Breast epithelium (tissue), 4 donors: Measurements from ENCODE around the gene EIF4G3. TPM values are rescaled to one million over a fixed set of nuclear protein-coding genes. Genes with fewer than 3 reads are reported as not detected.

Experiments
- DNase-seq, 2 donors: peaks; one replicate each; pipeline ENCODE4 v3.0.0-alpha.2; 2019; ENCODE audit warnings: low spot score in 2 of 2
- H3K27ac ChIP-seq, 2 donors: fragments of 200-600 bp; sonication (generic) in 1 of 2; one replicate each; pipeline ENCODE4 v1.5.1; 2016 to 2019; ENCODE audit warnings: mild to moderate bottlenecking in 1 of 2
- H3K27me3 ChIP-seq, 2 donors: fragments of 200-600 bp; sonication (generic) in 1 of 2; one replicate each; pipeline versions ENCODE4 v1.5.1 to v1.6.0; 2017 to 2019; ENCODE audit warnings: control low read depth in 1 of 2, mild to moderate bottlenecking in 1 of 2
- H3K36me3 ChIP-seq: fragments of 200-600 bp; one replicate; pipeline ENCODE4 v1.5.1; 2019
- H3K4me1 ChIP-seq, 2 donors: fragments of 200-600 bp; sonication (generic); one replicate each; pipeline ENCODE4 v1.5.1; 2016 to 2019; ENCODE audit warnings: control low read depth in 1 of 2
- H3K4me3 ChIP-seq, 3 donors: fragments of 200-600 bp; sonication (generic); 1 replicate in 2 of 3; 2 replicates in 1 of 3; pipeline ENCODE4 v1.5.1; 2016 to 2019; ENCODE audit warnings: mild to moderate bottlenecking in 3 of 3, moderate library complexity in 2 of 3
- H3K9me3 ChIP-seq, 2 donors: fragments of 200-600 bp; sonication (generic) in 1 of 2; one replicate each; pipeline ENCODE4 v1.5.1; 2016 to 2019; ENCODE audit warnings: control low read depth in 1 of 2
- POLR2A ChIP-seq: fragments of 450-650 bp; IDR thresholded peaks from one replicate; pipeline ENCODE4 v1.6.1; 2016; ENCODE audit warnings: antibody characterized with exemption, mild to moderate bottlenecking, moderate library complexity
- POLR2AphosphoS5 ChIP-seq, 3 donors: sonication (generic); formaldehyde crosslinking; IDR thresholded peaks; one replicate each; pipeline ENCODE4 v1.6.1; 2017; ENCODE audit warnings: antibody characterized with exemption in 3 of 3
- intact Hi-C: fragments of 100-400 bp; cut with DNase I; formaldehyde crosslinking; loops from one replicate; pipeline ENCODE4 v1.15.1; 2023; ENCODE audit warnings: low total_unique reads
- total RNA-seq, 3 donors: library from RNA; depleted of rRNA; stranded (reverse); fragments of >200 nt; gene quantifications; one replicate each; pipeline ENCODE4 v1.1.0, GENCODE V29; 2016
- TF ChIP-seq, protein P1 (sequence below), 3 donors: fragments of 450-650 bp; IDR thresholded peaks; one replicate each; pipeline ENCODE4 v1.5.1; 2016 to 2017; ENCODE audit warnings: antibody characterized with exemption in 3 of 3, mild to moderate bottlenecking in 3 of 3, moderate library complexity in 3 of 3

Gene EIF4G3
- total RNA-seq, 3 donors from 2014 or later = 37.8 to 52.4 (median 50.8) TPM

GRCh38 chr1:20760322-20760721 is 416.4 kb downstream of the EIF4G3 start:
- intact Hi-C loops = no loop called here
- Histone ChIP-seq H3K4me3 (no peak overlapping the region), H3K27me3 (no peaks in the 10 kb centered on the region), H3K9me3 (no peaks in the 10 kb centered on the region), H3K36me3 (peaks cover 23% of the 10 kb centered on the region), H3K27ac (no peak overlapping the region), H3K4me1 (no peaks in the 10 kb centered on the region)
- DNase-seq = no peak
- TF ChIP-seq POLR2AphosphoS5 (IDR thresholded peaks at IDR 0.05) (no peak), POLR2A (no peak)
- TF ChIP-seq, protein P1, sequence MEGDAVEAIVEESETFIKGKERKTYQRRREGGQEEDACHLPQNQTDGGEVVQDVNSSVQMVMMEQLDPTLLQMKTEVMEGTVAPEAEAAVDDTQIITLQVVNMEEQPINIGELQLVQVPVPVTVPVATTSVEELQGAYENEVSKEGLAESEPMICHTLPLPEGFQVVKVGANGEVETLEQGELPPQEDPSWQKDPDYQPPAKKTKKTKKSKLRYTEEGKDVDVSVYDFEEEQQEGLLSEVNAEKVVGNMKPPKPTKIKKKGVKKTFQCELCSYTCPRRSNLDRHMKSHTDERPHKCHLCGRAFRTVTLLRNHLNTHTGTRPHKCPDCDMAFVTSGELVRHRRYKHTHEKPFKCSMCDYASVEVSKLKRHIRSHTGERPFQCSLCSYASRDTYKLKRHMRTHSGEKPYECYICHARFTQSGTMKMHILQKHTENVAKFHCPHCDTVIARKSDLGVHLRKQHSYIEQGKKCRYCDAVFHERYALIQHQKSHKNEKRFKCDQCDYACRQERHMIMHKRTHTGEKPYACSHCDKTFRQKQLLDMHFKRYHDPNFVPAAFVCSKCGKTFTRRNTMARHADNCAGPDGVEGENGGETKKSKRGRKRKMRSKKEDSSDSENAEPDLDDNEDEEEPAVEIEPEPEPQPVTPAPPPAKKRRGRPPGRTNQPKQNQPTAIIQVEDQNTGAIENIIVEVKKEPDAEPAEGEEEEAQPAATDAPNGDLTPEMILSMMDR (IDR thresholded peaks at IDR 0.05) = no peak

Other genes starting within 250 kb of the EIF4G3 start
- 100 to 1,000 TPM in 2 of 3 donors, 10 to 100 TPM in 1; 62.6 to 121 (median 112) TPM for gene ECE1, start 113.6 kb upstream of the EIF4G3 start, total RNA-seq